Tibial artery (tissue), 4 donors: Measurements from ENCODE around the gene ZSCAN30.

Experiments
- DNase-seq, 2 donors: peaks; one replicate each; pipeline ENCODE4 v3.0.0-alpha.2; 2019
- H3K27ac ChIP-seq, 2 donors: fragments of 200-600 bp; sonication (generic) in 1 of 2; 1 replicate in 1 of 2; 2 replicates in 1 of 2; pipeline ENCODE4 v1.5.1; 2018 to 2019; ENCODE audit warnings: mild to moderate bottlenecking in 1 of 2
- H3K27me3 ChIP-seq, 2 donors: fragments of 200-600 bp; sonication (generic) in 1 of 2; one replicate each; pipeline versions ENCODE4 v1.5.1 to v1.6.0; 2016 to 2019
- H3K36me3 ChIP-seq, 3 donors: fragments of 200-600 bp; sonication (generic) in 2 of 3; one replicate each; pipeline ENCODE4 v1.5.1; 2016 to 2019; ENCODE audit warnings: mild to moderate bottlenecking in 2 of 3
- H3K4me1 ChIP-seq, 4 donors: fragments of 200-600 bp; sonication (generic) in 2 of 4; 1 replicate in 3 of 4; 2 replicates in 1 of 4; pipeline ENCODE4 v1.5.1; 2016 to 2019
- H3K4me3 ChIP-seq, 2 donors: fragments of 200-600 bp; sonication (generic) in 1 of 2; 1 replicate in 1 of 2; 2 replicates in 1 of 2; pipeline ENCODE4 v1.5.1; 2018 to 2019; ENCODE audit warnings: mild to moderate bottlenecking in 2 of 2
- H3K9me3 ChIP-seq, 3 donors: fragments of 200-600 bp; sonication (generic) in 1 of 3; one replicate each; pipeline ENCODE4 v1.5.1; 2016 to 2019
- intact Hi-C: fragments of 100-400 bp; cut with DNase I; formaldehyde crosslinking; loops from one replicate; pipeline ENCODE4 v1.15.0; 2023; ENCODE audit warnings: low total_unique reads
- TF ChIP-seq, protein P1 (sequence below), 2 experiments: fragments of 200-600 bp in 1 of 2; fragments of 450-650 bp in 1 of 2; IDR thresholded peaks; one replicate each; pipeline ENCODE4 v1.5.1; 2017 to 2019; ENCODE audit warnings: antibody characterized with exemption in 2 of 2, mild to moderate bottlenecking in 1 of 2, moderate library complexity in 1 of 2

Gene ZSCAN30

GRCh38 chr18:35267809-35268208, 22.2 kb downstream of the ZSCAN30 start:
- intact Hi-C loops: no loop called here
- peaks cover 6 to 16% (median 8%) of the 10 kb centered on the region in 3 donors for H3K36me3 ChIP-seq
- H3K9me3 ChIP-seq: no peaks in the 10 kb centered on the region
- H3K4me3 ChIP-seq: peak overlapping the region; percentile 60 to 65
- DNase-seq: no peak
- H3K27me3 ChIP-seq: no peaks in the 10 kb centered on the region
- H3K27ac ChIP-seq: peak overlapping the region; percentile 73 to 75
- peaks cover 0 to 10% (median 6%) of the 10 kb centered on the region in 4 donors for H3K4me1 ChIP-seq
- TF ChIP-seq, protein P1, sequence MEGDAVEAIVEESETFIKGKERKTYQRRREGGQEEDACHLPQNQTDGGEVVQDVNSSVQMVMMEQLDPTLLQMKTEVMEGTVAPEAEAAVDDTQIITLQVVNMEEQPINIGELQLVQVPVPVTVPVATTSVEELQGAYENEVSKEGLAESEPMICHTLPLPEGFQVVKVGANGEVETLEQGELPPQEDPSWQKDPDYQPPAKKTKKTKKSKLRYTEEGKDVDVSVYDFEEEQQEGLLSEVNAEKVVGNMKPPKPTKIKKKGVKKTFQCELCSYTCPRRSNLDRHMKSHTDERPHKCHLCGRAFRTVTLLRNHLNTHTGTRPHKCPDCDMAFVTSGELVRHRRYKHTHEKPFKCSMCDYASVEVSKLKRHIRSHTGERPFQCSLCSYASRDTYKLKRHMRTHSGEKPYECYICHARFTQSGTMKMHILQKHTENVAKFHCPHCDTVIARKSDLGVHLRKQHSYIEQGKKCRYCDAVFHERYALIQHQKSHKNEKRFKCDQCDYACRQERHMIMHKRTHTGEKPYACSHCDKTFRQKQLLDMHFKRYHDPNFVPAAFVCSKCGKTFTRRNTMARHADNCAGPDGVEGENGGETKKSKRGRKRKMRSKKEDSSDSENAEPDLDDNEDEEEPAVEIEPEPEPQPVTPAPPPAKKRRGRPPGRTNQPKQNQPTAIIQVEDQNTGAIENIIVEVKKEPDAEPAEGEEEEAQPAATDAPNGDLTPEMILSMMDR (IDR thresholded peaks at IDR 0.05): no peak

DNA sequence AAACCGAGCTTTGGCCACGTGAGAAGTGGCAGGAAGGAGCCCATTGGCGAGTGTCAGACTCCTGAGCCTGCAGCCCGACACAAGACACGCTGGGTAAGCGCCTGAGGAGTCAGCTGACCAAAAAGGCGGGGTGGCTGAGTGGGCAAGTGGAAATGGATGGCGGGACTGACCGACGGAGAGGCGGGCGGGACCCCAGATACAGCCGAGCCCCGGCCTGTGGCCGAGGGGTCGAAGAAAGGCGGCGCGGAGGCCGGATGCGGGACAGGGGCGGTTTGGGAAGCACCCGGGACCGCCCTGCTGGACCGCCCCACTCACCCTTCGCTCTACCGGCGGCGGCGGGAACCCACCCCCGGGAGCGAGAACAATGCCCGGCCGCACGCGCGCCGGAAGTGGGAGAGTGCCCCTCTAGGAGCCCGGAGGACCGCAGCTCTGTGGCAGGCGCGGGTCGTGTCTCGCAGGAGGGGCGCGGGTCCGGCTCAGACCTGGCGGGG, 22.8 kb downstream of the ZSCAN30 start:
- H3K27me3 ChIP-seq: no peaks in the 10 kb centered on the region

GRCh38 chr18:35264409-35264808, 25.6 kb downstream of the ZSCAN30 start:
- no peak overlapping the region for H3K4me3 ChIP-seq
- no peaks in the 10 kb centered on the region for H3K9me3 ChIP-seq
- no peak for DNase-seq
- H3K27me3 ChIP-seq: no peaks in the 10 kb centered on the region
- H3K36me3 ChIP-seq: peaks cover 12 to 32% (median 13%) of the 10 kb centered on the region in 3 donors
- H3K4me1 ChIP-seq: peaks cover 0 to 10% (median 6%) of the 10 kb centered on the region in 4 donors
- TF ChIP-seq, protein P1 (IDR thresholded peaks at IDR 0.05): no peak
- intact Hi-C loops: no loop called here
- no peak overlapping the region for H3K27ac ChIP-seq

More for the DNA sequence above, 22.8 kb downstream of the ZSCAN30 start:
- peaks cover 0 to 10% (median 6%) of the 10 kb centered on the region in 4 donors for H3K4me1 ChIP-seq
- no peaks in the 10 kb centered on the region for H3K9me3 ChIP-seq
- peak overlapping the region; percentile 60 to 65 for H3K4me3 ChIP-seq
- intact Hi-C loops: no loop called here
- H3K27ac ChIP-seq: peak overlapping the region; percentile 73 to 75
- H3K36me3 ChIP-seq: peaks cover 12 to 22% (median 14%) of the 10 kb centered on the region in 3 donors
- TF ChIP-seq, protein P1 (IDR thresholded peaks at IDR 0.05): no peak
- DNase-seq: peak; percentile 80 to 90

DNA sequence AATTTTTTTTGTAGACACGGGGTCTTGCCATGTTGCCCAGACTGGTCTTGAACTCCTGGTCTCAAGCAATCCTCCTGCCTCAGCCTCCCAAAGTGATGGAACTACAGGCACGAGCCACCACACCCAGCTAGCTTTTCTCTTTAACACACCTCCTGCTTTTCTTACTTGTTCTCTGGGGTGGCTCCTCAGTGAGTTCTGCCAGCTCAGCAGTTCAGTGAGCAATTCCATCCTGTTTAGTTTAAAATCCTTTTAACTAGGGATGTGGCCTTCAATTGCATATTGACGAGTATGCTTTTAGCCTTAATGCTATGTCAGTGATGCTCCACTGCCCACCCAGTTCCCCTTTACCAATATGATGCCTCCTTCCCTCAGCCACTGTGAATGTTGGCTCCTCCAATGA, 33.1 kb downstream of the ZSCAN30 start:
- H3K9me3 ChIP-seq: peaks cover 0 to 8% (median 0%) of the 10 kb centered on the region in 3 donors
- H3K4me3 ChIP-seq: no peak overlapping the region
- DNase-seq: no peak
- no peaks in the 10 kb centered on the region for H3K27me3 ChIP-seq
- intact Hi-C loops: no loop called here
- H3K4me1 ChIP-seq: no peaks in the 10 kb centered on the region
- TF ChIP-seq, protein P1 (IDR thresholded peaks at IDR 0.05): no peak
- peaks cover 39 to 62% (median 48%) of the 10 kb centered on the region in 3 donors for H3K36me3 ChIP-seq
- H3K27ac ChIP-seq: no peak overlapping the region

- H3K9me3 ChIP-seq: peaks cover 0 to 8% (median 0%) of the 10 kb centered on the region in 3 donors
- intact Hi-C loops: no loop called here
Measured at GRCh38 chr18:35253655-35254287, 36.3 kb downstream of the ZSCAN30 start.

More at GRCh38 chr18:35253655-35254287, 36.3 kb downstream of the ZSCAN30 start:
- Histone ChIP-seq H3K4me3 (no peak overlapping the region), H3K27ac (no peak overlapping the region), H3K4me1 (no peaks in the 10 kb centered on the region), H3K36me3 (peaks cover 57 to 71% (median 67%) of the 10 kb centered on the region in 3 donors), H3K27me3 (no peaks in the 10 kb centered on the region)
- no peak for DNase-seq
- TF ChIP-seq, protein P1 (IDR thresholded peaks at IDR 0.05): no peak
